ENCODE data around the gene DHCR24.

Gene DHCR24

GRCh38 chr1:54846301-54846700 lies 40.7 kb downstream of the DHCR24 start:
- no peak for DNase-seq (ENCODE audit: low read depth, low spot score)

GRCh38 chr1:54845772-54846171 lies 41.2 kb downstream of the DHCR24 start:
- no peak for DNase-seq (ENCODE audit: low read depth, low spot score)

GRCh38 chr1:54844564-54844963 lies 42.4 kb downstream of the DHCR24 start:
- no peak for DNase-seq (ENCODE audit: low read depth, low spot score)

GRCh38 chr1:54843449-54843848 lies 43.5 kb downstream of the DHCR24 start:
- no peak for DNase-seq (ENCODE audit: low read depth, low spot score)

- no peak for DNase-seq (ENCODE audit: low read depth, low spot score)
These were observed 44.0 kb downstream of the DHCR24 start for GRCh38 chr1:54842963-54843362.

GRCh38 chr1:54842206-54842915 lies 44.6 kb downstream of the DHCR24 start:
- no peak for DNase-seq (ENCODE audit: low read depth, low spot score)

GRCh38 chr1:54839824-54840223 lies 47.2 kb downstream of the DHCR24 start:
- DNase-seq (ENCODE audit: low read depth, low spot score) = no peak

- DNase-seq (ENCODE audit: low read depth, low spot score) = no peak
These were observed 48.3 kb downstream of the DHCR24 start for GRCh38 chr1:54838565-54839180.

GRCh38 chr1:54837002-54837853 lies 49.8 kb downstream of the DHCR24 start:
- no peak for DNase-seq (ENCODE audit: low read depth, low spot score)

GRCh38 chr1:54836594-54836993 lies 50.4 kb downstream of the DHCR24 start:
- DNase-seq (ENCODE audit: low read depth, low spot score) = no peak

GRCh38 chr1:54835970-54836369 lies 51.0 kb downstream of the DHCR24 start:
- no peak for DNase-seq (ENCODE audit: low read depth, low spot score)

GRCh38 chr1:54835131-54835898 lies 51.7 kb downstream of the DHCR24 start:
- DNase-seq (ENCODE audit: low read depth, low spot score) = no peak

GRCh38 chr1:54834007-54834541 lies 52.9 kb downstream of the DHCR24 start:
- no peak for DNase-seq (ENCODE audit: low read depth, low spot score)

- no peak for DNase-seq (ENCODE audit: low read depth, low spot score)
These were observed 53.9 kb downstream of the DHCR24 start for GRCh38 chr1:54833121-54833520.

GRCh38 chr1:54826226-54826816 lies 60.7 kb downstream of the DHCR24 start:
- no peak for DNase-seq (ENCODE audit: low read depth, low spot score)

GRCh38 chr1:54825696-54826095 lies 61.3 kb downstream of the DHCR24 start:
- DNase-seq (ENCODE audit: low read depth, low spot score) = no peak

GRCh38 chr1:54823670-54824069 lies 63.3 kb downstream of the DHCR24 start:
- no peak for DNase-seq (ENCODE audit: low read depth, low spot score)

GRCh38 chr1:54819733-54820132 lies 67.3 kb downstream of the DHCR24 start:
- no peak for DNase-seq (ENCODE audit: low read depth, low spot score)

GRCh38 chr1:54819195-54819536 lies 67.8 kb downstream of the DHCR24 start:
- DNase-seq (ENCODE audit: low read depth, low spot score) = no peak

- DNase-seq (ENCODE audit: low read depth, low spot score) = no peak
These were observed 68.4 kb downstream of the DHCR24 start for GRCh38 chr1:54818461-54819194.

GRCh38 chr1:54816951-54817350 lies 70.0 kb downstream of the DHCR24 start:
- DNase-seq (ENCODE audit: low read depth, low spot score) = no peak
